B cell (primary cell): ENCODE results near the gene TTC1.

ENCODE experiments used
- CTCF ChIP-seq: fragments of 200-600 bp; IDR thresholded peaks from one replicate; pipeline ENCODE4 v1.8.0; 2022; ENCODE audit warnings: antibody characterized with exemption, mild to moderate bottlenecking
- EZH2 ChIP-seq: IDR thresholded peaks from 2 replicates; pipeline ENCODE4 v1.6.1; 2012; ENCODE audit warnings: borderline replicate concordance, low read depth, mild to moderate bottlenecking, moderate library complexity, low read length; ENCODE audit not compliant: insufficient read depth, poor library complexity, severe bottlenecking

- no peak for TF ChIP-seq EZH2
- TF ChIP-seq CTCF: no peak
These were observed 84.2 kb downstream of the TTC1 start for GRCh38 chr5:160092960-160093707.
